Activated CD8-positive, alpha-beta memory T cell treated with anti-CD3 and anti-CD28 coated beads, Interleukin-2, amount 50 U/mL, for 24 hours (primary cell): ENCODE data around the gene VASH1.

Experiments used
- DNase-seq: peaks from one replicate; pipeline ENCODE4 v3.0.0-alpha.2; 2020; ENCODE audit errors: extremely low read depth

The VASH1 gene

GRCh38 chr14:76742966-76743365 lies 18.3 kb upstream of the VASH1 start:
- DNase-seq = no peak

- DNase-seq = no peak
Measured at GRCh38 chr14:76752744-76753143, 8.5 kb upstream of the VASH1 start.

- DNase-seq = no peak
Measured at GRCh38 chr14:76753541-76754198, 7.6 kb upstream of the VASH1 start.

GRCh38 chr14:76754586-76754985 lies 6.7 kb upstream of the VASH1 start:
- no peak for DNase-seq

GRCh38 chr14:76755610-76756370 lies 5.5 kb upstream of the VASH1 start:
- no peak for DNase-seq

- no peak for DNase-seq
Measured at GRCh38 chr14:76756371-76756750, 4.9 kb upstream of the VASH1 start.

- DNase-seq = no peak
Measured at GRCh38 chr14:76759589-76759988, 1.7 kb upstream of the VASH1 start.

- DNase-seq = no peak
Measured at GRCh38 chr14:76760331-76761135, 735 bp upstream of the VASH1 start.

GRCh38 chr14:76761960-76762410 lies 717 bp downstream of the VASH1 start:
- DNase-seq = no peak

GRCh38 chr14:76762411-76763095 lies 1.3 kb downstream of the VASH1 start:
- DNase-seq = no peak

GRCh38 chr14:76763096-76764041 lies 2.1 kb downstream of the VASH1 start:
- no peak for DNase-seq

GRCh38 chr14:76765461-76765931 lies 4.2 kb downstream of the VASH1 start:
- DNase-seq = no peak

GRCh38 chr14:76767681-76768656 lies 6.7 kb downstream of the VASH1 start:
- no peak for DNase-seq

GRCh38 chr14:76768671-76769500 lies 7.6 kb downstream of the VASH1 start:
- DNase-seq = no peak

- no peak for DNase-seq
Measured at GRCh38 chr14:76769636-76770292, 8.5 kb downstream of the VASH1 start.

- no peak for DNase-seq
Measured at GRCh38 chr14:76770521-76771436, 9.5 kb downstream of the VASH1 start.

- no peak for DNase-seq
Measured at GRCh38 chr14:76771437-76771980, 10.2 kb downstream of the VASH1 start.
